ENCODE measurements around the gene PIGQ. TPM values are rescaled to one million over a fixed set of nuclear protein-coding genes. Genes with fewer than 3 reads are reported as not detected.

PIGQ gene
- total RNA-seq, 1 experiment from 2014 or later, result 83.5 TPM

DNA sequence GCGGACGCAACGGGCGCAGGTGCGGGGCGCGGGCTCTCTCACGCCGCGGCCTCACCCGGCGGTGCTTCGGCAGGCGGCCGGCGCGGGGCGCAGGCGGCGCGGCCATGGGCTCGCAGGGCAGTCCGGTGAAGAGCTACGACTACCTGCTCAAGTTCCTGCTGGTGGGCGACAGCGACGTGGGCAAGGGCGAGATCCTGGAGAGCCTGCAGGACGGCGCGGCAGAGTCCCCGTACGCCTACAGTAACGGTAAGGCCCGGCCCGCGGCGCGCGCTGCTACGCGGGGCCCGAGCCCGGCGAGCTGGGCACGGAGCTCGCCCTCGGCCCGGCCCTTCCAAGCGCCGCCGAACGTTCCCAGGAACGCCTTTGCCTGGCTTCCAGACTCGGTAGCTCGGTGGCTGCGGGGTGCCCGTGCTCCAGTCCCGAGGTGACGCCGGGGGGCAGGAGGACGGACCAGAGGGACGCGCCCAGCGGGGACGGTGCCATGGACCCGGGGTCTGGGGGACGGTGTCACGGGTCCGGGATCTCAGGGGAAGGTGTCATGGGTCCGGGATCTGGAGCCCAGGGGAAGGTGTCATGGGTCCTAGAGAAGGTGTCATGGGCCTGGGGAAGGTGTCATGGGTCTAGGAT, 20.5 kb downstream of the PIGQ start:
- peak overlapping the region; percentile 20 for H3K27ac ChIP-seq (ENCODE audit: low read length)
- intact Hi-C loops (cut with micrococcal nuclease; ENCODE audit: unreplicated experiment), result no loop called here
- CTCF ChIA-PET, result interaction anchor here (1.0 kb wide), 1 partner anchor 20 kb away, joined by 3 read pairs; no protein-coding TSS in a partner anchor
- no TSS peak for BruUV-seq (replicated peaks)
- POLR2A ChIA-PET, result no interaction called here
- H3K27me3 ChIP-seq (ENCODE audit: control insufficient read depth, insufficient read depth, low read length), result no peaks in the 10 kb centered on the region
- H3K36me3 ChIP-seq (ENCODE audit: control insufficient read depth, insufficient read depth, low read length), result no peaks in the 10 kb centered on the region
- H3K4me1 ChIP-seq (ENCODE audit: control insufficient read depth, insufficient read depth, low read length), result peaks cover 46% of the 10 kb centered on the region
- TF ChIP-seq, protein P1, sequence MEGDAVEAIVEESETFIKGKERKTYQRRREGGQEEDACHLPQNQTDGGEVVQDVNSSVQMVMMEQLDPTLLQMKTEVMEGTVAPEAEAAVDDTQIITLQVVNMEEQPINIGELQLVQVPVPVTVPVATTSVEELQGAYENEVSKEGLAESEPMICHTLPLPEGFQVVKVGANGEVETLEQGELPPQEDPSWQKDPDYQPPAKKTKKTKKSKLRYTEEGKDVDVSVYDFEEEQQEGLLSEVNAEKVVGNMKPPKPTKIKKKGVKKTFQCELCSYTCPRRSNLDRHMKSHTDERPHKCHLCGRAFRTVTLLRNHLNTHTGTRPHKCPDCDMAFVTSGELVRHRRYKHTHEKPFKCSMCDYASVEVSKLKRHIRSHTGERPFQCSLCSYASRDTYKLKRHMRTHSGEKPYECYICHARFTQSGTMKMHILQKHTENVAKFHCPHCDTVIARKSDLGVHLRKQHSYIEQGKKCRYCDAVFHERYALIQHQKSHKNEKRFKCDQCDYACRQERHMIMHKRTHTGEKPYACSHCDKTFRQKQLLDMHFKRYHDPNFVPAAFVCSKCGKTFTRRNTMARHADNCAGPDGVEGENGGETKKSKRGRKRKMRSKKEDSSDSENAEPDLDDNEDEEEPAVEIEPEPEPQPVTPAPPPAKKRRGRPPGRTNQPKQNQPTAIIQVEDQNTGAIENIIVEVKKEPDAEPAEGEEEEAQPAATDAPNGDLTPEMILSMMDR (IDR thresholded peaks at IDR 0.05), result no peak
- TF ChIP-seq, protein P2, sequence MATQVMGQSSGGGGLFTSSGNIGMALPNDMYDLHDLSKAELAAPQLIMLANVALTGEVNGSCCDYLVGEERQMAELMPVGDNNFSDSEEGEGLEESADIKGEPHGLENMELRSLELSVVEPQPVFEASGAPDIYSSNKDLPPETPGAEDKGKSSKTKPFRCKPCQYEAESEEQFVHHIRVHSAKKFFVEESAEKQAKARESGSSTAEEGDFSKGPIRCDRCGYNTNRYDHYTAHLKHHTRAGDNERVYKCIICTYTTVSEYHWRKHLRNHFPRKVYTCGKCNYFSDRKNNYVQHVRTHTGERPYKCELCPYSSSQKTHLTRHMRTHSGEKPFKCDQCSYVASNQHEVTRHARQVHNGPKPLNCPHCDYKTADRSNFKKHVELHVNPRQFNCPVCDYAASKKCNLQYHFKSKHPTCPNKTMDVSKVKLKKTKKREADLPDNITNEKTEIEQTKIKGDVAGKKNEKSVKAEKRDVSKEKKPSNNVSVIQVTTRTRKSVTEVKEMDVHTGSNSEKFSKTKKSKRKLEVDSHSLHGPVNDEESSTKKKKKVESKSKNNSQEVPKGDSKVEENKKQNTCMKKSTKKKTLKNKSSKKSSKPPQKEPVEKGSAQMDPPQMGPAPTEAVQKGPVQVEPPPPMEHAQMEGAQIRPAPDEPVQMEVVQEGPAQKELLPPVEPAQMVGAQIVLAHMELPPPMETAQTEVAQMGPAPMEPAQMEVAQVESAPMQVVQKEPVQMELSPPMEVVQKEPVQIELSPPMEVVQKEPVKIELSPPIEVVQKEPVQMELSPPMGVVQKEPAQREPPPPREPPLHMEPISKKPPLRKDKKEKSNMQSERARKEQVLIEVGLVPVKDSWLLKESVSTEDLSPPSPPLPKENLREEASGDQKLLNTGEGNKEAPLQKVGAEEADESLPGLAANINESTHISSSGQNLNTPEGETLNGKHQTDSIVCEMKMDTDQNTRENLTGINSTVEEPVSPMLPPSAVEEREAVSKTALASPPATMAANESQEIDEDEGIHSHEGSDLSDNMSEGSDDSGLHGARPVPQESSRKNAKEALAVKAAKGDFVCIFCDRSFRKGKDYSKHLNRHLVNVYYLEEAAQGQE (IDR thresholded peaks at IDR 0.05; ENCODE audit: insufficient read depth in 1 of 2, low read depth in 2 of 2, low read length in 1 of 2), result no peak
- TF ChIP-seq SIN3A (IDR thresholded peaks at IDR 0.05; ENCODE audit: borderline replicate concordance, insufficient read depth, low read depth, low read length) (peak; percentile 25; the same call in 1 of the 2 replicates), TCF7L2 (IDR thresholded peaks at IDR 0.05; ENCODE audit: low read depth, low read length) (no peak), POLR2AphosphoS5 (IDR thresholded peaks at IDR 0.05; ENCODE audit: low read depth, low read length) (no peak)
- H3K9me3 ChIP-seq (ENCODE audit: control insufficient read depth, insufficient read depth, low read depth, low read length), result no peaks in the 10 kb centered on the region
- in situ Hi-C loops (cut with HindIII; ENCODE audit: low pct_unique_long_range_greater_than_20kb, low sequenced_read_pairs), result no loop called here
- H3K4me3 ChIP-seq (ENCODE audit: low read depth in 2 of 2, low read length in 2 of 2), result peak overlapping the region; percentile 65 to 78
- ATAC-seq, result peak; percentile 1; the same call in 1 of the 2 replicates
- no peak for DNase-seq (ENCODE audit: low read depth, low spot score)

DNA sequence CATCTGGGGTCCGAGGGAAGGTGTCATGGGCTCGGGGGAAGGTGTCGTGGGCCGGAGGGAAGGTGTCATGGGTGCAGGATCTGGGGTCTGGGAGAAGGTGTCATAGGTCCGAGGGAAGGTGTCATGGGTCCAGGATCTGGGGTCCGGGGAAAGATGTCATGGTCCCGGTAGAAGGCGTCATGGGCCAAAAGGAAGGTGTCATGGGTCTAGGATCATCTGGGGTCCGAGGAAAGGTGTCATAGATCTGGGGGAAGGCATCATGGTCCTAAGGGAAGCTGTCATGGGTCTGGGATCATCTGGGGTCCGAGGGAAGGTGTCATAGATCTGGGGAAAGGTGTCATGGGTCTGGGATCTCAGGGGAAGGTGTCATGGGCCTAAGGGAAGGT, 21.0 kb downstream of the PIGQ start:
- Histone ChIP-seq H3K27ac (ENCODE audit: low read length) (peak overlapping the region; percentile 20), H3K9me3 (ENCODE audit: control insufficient read depth, insufficient read depth, low read depth, low read length) (no peaks in the 10 kb centered on the region), H3K27me3 (ENCODE audit: control insufficient read depth, insufficient read depth, low read length) (no peaks in the 10 kb centered on the region), H3K36me3 (ENCODE audit: control insufficient read depth, insufficient read depth, low read length) (no peaks in the 10 kb centered on the region), H3K4me1 (ENCODE audit: control insufficient read depth, insufficient read depth, low read length) (peaks cover 41% of the 10 kb centered on the region), H3K4me3 (ENCODE audit: low read depth in 2 of 2, low read length in 2 of 2) (peak overlapping the region; percentile 65 to 78)
- in situ Hi-C loops (cut with HindIII; ENCODE audit: low pct_unique_long_range_greater_than_20kb, low sequenced_read_pairs) (no loop called here), intact Hi-C loops (cut with micrococcal nuclease; ENCODE audit: unreplicated experiment) (no loop called here)
- POLR2A ChIA-PET, result no interaction called here
- no TSS peak for BruUV-seq (replicated peaks)
- no peak for DNase-seq (ENCODE audit: low read depth, low spot score)
- TF ChIP-seq, protein P1 (IDR thresholded peaks at IDR 0.05), result no peak
- TF ChIP-seq, protein P2 (IDR thresholded peaks at IDR 0.05; ENCODE audit: insufficient read depth in 1 of 2, low read depth in 2 of 2, low read length in 1 of 2), result no peak
- TF ChIP-seq POLR2AphosphoS5 (IDR thresholded peaks at IDR 0.05; ENCODE audit: low read depth, low read length), result no peak
- no peak for TF ChIP-seq SIN3A (IDR thresholded peaks at IDR 0.05; ENCODE audit: borderline replicate concordance, insufficient read depth, low read depth, low read length)
- no peak for TF ChIP-seq TCF7L2 (IDR thresholded peaks at IDR 0.05; ENCODE audit: low read depth, low read length)
- ATAC-seq, result no peak
- CTCF ChIA-PET, result interaction anchor here (1.0 kb wide), 1 partner anchor 19 kb away, joined by 3 read pairs; no protein-coding TSS in a partner anchor
